ENCODE measurements around the gene PREX1.
"Not testable (repeated sequence)": the region's sequence is repeated elsewhere in the genome, so short reads cannot be mapped to it uniquely, and the experiment has no call there.

The PREX1 gene

GRCh38 chr20:48603819-48604405 is 223.9 kb downstream of the PREX1 start:
- no peak for DNase-seq (ENCODE audit: low spot score)

DNA sequence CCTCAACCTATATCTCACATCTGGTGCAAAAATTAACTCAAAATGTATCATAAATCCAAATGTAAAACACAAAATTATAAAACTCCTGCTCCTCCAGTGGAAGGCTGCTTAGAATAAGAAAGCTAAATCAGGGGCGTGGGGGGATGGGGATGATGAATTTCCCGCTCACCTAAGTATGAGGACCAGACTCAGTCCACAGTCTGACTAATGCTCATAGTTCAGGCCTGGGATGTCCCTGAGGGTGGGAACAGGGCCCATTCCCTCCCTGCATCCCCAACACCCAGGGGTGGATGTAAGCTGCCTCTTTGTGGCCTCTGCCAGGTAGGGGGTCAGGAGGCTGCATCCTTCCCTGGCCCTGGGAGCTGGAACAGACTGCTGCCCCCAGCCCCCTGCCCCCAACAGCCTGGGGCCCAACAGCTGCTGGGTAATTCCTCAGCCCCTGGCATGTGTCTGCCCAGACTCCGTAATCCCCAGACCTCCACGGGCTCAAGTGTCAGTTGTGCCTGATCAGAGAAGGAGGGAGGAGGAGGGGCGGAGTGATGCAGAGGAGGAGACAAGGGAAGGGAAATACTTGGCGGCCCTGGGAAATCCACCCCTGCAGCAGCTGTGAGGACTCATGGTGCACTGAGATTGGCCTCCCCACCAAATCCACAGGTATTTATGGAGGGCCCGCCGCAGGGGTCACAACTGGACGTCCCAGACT is 224.5 kb downstream of the PREX1 start:
- DNase-seq (ENCODE audit: low spot score) = no peak

- no peak for DNase-seq (ENCODE audit: low spot score)
These were observed 226.0 kb downstream of the PREX1 start for GRCh38 chr20:48601798-48602197.

- DNase-seq (ENCODE audit: low spot score) = no peak
These were observed 227.3 kb downstream of the PREX1 start for GRCh38 chr20:48600470-48600945.

- DNase-seq (ENCODE audit: low spot score) = no peak
These were observed 227.9 kb downstream of the PREX1 start for GRCh38 chr20:48599748-48600469.

- no peak for DNase-seq (ENCODE audit: low spot score)
These were observed 228.6 kb downstream of the PREX1 start for GRCh38 chr20:48599106-48599747.

DNA sequence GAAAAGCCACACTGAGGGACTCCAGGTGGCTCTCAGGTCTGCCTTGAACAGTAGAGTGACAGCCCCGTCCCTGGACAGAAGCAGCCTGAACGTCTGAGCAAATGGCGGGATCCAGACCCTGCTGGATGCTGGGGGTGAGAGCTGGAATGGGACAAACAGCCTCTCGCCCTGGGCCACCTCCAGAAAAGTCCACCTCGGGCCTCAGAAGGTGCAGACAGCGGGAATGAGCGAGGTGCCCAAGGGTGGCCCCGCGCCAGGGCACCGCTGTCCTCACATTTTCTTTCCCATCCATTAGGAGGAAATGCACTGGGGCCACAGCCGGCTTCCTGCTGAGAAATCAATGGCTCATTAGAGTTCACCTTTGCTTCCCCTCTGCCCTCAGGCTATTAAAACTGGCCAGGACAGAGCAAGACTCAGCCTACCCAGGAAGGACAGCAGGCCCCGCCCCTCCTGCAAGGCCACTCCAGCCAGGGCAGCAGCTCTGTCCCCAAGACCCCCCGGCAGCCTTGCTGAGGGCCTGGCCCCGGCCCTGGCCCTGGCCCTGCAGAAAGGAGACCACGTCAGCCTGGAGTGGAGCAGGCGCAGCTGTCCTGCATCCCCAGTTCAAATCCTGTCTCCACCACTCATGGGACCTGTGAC is 229.4 kb downstream of the PREX1 start:
- DNase-seq (ENCODE audit: low spot score) = not testable (repeated sequence)

DNA sequence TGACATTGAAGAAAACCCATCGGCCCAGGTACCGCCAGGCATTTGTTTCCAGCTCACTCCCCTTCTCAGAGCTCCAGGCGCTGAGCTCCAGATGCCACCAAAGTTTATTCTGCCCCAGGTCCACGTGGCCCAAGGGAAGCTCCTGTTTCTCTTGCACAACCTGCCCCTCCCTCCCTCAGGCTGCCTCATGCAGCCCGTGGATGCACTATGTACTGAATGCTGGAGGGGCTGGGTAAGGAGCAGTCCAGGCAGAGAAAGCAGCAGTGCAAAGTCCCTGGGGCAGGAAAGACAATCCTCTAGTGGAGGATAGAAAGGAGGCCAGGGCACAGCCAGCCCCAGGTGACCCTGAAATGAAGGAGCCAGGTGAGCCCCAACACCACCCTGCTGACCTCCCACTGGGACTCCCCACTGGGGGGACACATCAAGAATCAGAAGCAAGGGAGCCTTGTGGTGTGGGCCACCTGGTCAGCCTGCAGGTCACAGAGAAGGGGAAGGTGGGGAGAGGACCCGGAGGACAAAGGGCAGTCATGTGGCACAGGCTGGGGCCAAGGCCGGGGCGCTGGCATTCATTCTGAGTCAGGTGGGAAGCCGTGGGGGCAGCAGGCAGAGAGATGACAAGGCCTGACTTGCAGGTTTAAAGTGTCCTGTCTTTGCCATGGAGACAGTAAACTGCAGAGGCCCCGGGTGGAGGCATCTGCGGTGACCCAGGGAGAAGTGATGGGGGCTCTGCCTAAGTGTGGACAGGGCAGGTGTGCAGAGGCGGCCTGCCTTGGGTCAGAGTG is 230.1 kb downstream of the PREX1 start:
- DNase-seq (ENCODE audit: low spot score) = no peak

- DNase-seq (ENCODE audit: low spot score) = no peak
These were observed 231.4 kb downstream of the PREX1 start for GRCh38 chr20:48596334-48596898.

GRCh38 chr20:48595495-48596333 is 232.1 kb downstream of the PREX1 start:
- no peak for DNase-seq (ENCODE audit: low spot score)

DNA sequence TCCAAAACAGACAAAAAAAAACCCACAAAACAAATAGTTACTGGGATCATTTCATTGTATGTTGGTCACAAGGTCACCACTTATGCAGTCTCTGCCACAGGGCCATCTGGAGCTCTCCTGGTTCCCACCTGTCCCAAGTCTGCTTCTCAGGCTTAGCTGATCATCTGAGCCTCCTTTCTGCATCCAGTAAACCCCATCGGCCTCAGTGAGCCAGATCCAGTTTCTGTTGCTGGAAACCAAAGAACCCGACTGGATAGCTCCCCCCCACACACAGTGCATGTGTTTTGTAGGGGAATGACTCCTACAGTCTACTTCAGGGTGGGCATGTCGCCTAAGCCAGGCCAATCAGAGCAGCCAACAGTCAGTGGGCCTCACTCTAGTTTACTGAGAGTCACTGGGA is 233.3 kb downstream of the PREX1 start:
- no peak for DNase-seq (ENCODE audit: low spot score)

GRCh38 chr20:48592107-48592940 is 235.5 kb downstream of the PREX1 start:
- DNase-seq (ENCODE audit: low spot score) = no peak

DNA sequence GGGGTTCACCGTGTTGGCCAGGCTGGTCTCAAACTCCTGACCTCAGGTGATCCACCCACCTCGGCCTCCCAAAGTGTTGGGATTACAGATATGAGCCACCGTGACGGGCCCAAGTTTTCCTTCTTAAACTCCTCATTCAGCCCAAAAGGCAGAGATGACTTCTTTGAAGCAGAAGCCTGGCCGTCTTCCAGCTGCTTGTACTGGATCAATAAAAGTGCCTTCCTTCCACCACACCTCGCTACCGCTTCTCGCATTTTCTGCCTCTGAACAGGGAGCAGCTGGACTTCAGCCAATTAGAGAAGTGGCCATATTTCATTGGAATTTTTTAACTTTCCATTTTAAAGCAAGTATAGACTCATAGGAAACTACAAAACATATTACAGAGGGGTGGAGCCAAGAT is 241.1 kb downstream of the PREX1 start:
- no peak for DNase-seq (ENCODE audit: low spot score)

GRCh38 chr20:48585061-48585870 is 242.5 kb downstream of the PREX1 start:
- DNase-seq (ENCODE audit: low spot score) = no peak

DNA sequence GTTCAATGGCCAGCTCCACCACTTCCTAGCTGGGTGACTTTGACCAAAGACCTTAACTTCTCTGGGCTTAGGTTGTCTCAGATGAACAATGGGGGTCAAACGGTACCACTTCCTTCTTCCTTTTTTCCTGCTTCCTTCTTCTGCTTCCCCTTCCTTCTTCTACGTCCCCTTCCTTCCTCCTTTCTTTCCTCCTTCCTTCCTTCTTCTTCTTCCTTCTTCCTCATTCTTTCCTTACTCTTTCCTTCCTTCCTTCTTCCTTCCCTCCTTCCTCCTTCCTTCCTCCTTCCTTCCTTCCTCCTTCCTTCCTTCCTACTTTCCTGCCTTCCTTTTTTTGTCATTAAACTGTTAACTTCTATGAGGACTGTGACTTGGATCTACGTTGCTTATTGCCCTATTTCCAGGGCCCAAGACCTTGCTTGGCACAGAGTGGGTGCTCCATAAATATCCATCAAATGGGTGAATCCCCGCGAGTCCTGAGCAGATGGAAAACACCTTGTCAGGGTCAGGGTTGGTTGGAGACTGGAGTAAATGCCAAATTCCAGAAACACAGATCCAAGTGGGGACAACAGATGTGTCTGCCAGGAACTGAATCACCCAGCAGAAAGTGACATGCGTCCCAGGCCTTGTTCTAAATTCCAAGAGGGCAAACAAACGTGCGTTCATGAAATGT is 243.3 kb downstream of the PREX1 start:
- DNase-seq (ENCODE audit: low spot score) = no peak

- DNase-seq (ENCODE audit: low spot score) = no peak
These were observed 244.0 kb downstream of the PREX1 start for GRCh38 chr20:48583801-48584200.

DNA sequence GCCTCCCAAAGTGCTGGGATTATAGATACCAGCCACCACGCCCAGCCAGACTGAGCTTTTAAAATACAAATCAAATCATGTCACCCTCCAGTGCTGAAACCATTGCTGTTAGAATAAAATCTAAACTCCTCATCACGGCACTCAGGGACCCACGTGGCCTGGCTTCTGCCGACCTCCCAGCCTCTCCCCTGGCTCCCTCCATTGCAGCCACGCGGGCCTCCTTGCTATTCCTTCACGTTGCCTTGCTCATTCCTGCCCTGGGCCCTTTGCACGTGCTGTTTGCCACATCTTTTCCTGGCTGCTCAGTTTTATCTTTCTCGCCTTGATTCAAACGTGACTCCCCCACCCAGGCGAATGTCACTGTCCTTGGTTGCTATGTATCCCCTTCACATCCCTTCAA is 244.6 kb downstream of the PREX1 start:
- DNase-seq (ENCODE audit: low spot score) = no peak

GRCh38 chr20:48582673-48582985 is 245.2 kb downstream of the PREX1 start:
- no peak for DNase-seq (ENCODE audit: low spot score)
